Adrenal gland (tissue), 12 donors: Measurements from ENCODE around the gene TMIGD1. TPM values are rescaled to one million over a fixed set of nuclear protein-coding genes. Genes with fewer than 3 reads are reported as not detected.
A peak's percentile ranks its signal among the peaks of the same experiment; 100 is the strongest.

Source experiments
- DNase-seq, 7 donors: peaks; one replicate each; pipeline ENCODE4 v3.0.0-alpha.2; 2019 to 2020
- H3K27ac ChIP-seq, 5 donors: fragments of 200-600 bp; sonication (generic) in 4 of 5; 1 replicate in 3 of 5; 2 replicates in 2 of 5; pipeline versions ENCODE4 v1.5.1 to v1.8.0; 2016 to 2020; ENCODE audit warnings: mild to moderate bottlenecking in 1 of 5
- H3K27me3 ChIP-seq: fragments of 200-600 bp; 2 replicates; pipeline ENCODE4 v1.8.0; 2021
- H3K36me3 ChIP-seq, 2 donors: fragments of 200-600 bp; replicated peaks in 1 of 2; 1 replicate in 1 of 2; 2 replicates in 1 of 2; pipeline versions ENCODE4 v1.5.1 to v1.8.0; 2018 to 2022
- H3K4me1 ChIP-seq, 2 donors: fragments of 200-600 bp; replicated peaks in 1 of 2; 1 replicate in 1 of 2; 2 replicates in 1 of 2; pipeline versions ENCODE4 v1.5.1 to v1.8.0; 2018 to 2021
- H3K4me3 ChIP-seq, 4 donors: fragments of 200-600 bp; sonication (generic) in 3 of 4; one replicate each; pipeline ENCODE4 v1.5.1; 2016 to 2018
- H3K9me3 ChIP-seq, 3 donors: fragments of 200-600 bp; sonication (generic) in 1 of 3; replicated peaks in 1 of 3; 1 replicate in 2 of 3; 2 replicates in 1 of 3; pipeline versions ENCODE4 v1.5.1 to v1.8.0; 2016 to 2021
- POLR2A ChIP-seq, 2 donors: fragments of 450-650 bp; IDR thresholded peaks; one replicate each; pipeline ENCODE4 v1.6.1; 2017; ENCODE audit warnings: antibody characterized with exemption in 2 of 2, mild to moderate bottlenecking in 2 of 2, moderate library complexity in 1 of 2
- WGBS, 4 donors: extraction: QIAGEN DNeasy Blood & Tissue Kit in 2 of 4; methylation state at CpG; one replicate each; pipeline versions ENCODE4 v1.1.5 to v1.1.7; 2013 to 2017; 5-methylcytosine and 5-hydroxymethylcytosine counted together
- intact Hi-C, 2 donors: fragments of 100-400 bp; cut with DNase I; formaldehyde crosslinking; loops; one replicate each; pipeline versions ENCODE4 v1.14.1 to v1.15.0; 2022 to 2023
- polyA plus RNA-seq, 3 donors: library from polyadenylated mRNA; stranded (reverse); fragments of 200-250 nt in 2 of 3; fragments of 350-450 nt in 1 of 3; fragmentation: Illumina TruSeq in 1 of 3; extraction: RNeasy Lipid Tissue Mini Kit (QIAGEN cat#74804) in 1 of 3; gene quantifications; one replicate each; pipeline ENCODE4 v1.2.3, GENCODE V29; 2013 to 2014
- total RNA-seq, 9 donors: library from RNA; depleted of rRNA in 4 of 9; stranded (reverse); fragments of >200 nt in 4 of 9; fragments of 120-200 nt in 1 of 9; fragmentation: NEBNext Ultra II Directional in 1 of 9; extraction: Animal tissue kit (Norgen Biotek cat#: 25700) in 1 of 9; gene quantifications; one replicate each; pipeline versions ENCODE4 v1.1.0 to v1.2.4, GENCODE V29; 2013 to 2023
- TF ChIP-seq, protein P1 (sequence below), 6 experiments: fragments of 450-650 bp in 4 of 6; fragments of 200-600 bp in 2 of 6; sonication (generic) in 1 of 6; IDR thresholded peaks; 1 replicate in 5 of 6; 2 replicates in 1 of 6; pipeline versions ENCODE4 v1.5.1 to v1.8.0; 2016 to 2021; ENCODE audit warnings: antibody characterized with exemption in 6 of 6, mild to moderate bottlenecking in 2 of 6, moderate library complexity in 1 of 6
- donor health status: healthy with polysubstance abuse.
- donor health status: Bipolar disorder and iron deficiency.
- donor health status: DM: yes; HTN: yes; CAD: no.
- donor health status: DM: no; HTN: no; CAD: no.
- donor health status: DM: no; HTN: no; CAD: no.
- donor health status: DM: yes; HTN: yes; CAD: no.

Gene TMIGD1
- total and polyA plus RNA-seq, 12 donors: not detected

DNA sequence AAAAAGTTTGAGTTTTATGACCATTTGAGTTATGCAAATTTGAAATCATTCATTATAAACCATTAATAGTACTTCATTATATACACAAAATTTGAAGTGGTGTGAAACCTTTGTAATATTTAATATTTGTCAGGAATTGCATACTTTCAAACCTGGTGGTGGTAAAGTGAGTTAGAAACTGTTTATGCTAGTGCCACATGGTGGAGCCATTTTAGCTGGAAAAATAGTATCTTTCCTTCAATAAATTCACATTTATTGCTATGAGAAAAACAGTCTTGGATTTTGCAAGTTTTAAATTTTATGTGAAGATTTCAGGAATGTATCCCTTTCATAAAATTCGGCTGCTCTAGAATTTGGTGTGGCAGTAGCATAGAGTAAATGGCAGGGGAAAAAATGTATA lies 34.9 kb downstream of the TMIGD1 start:
- no peak overlapping the region for H3K27ac ChIP-seq
- H3K9me3 ChIP-seq: no peaks in the 10 kb centered on the region
- no peaks in the 10 kb centered on the region for H3K36me3 ChIP-seq
- no peak for TF ChIP-seq POLR2A (IDR thresholded peaks at IDR 0.05)
- TF ChIP-seq, protein P1, sequence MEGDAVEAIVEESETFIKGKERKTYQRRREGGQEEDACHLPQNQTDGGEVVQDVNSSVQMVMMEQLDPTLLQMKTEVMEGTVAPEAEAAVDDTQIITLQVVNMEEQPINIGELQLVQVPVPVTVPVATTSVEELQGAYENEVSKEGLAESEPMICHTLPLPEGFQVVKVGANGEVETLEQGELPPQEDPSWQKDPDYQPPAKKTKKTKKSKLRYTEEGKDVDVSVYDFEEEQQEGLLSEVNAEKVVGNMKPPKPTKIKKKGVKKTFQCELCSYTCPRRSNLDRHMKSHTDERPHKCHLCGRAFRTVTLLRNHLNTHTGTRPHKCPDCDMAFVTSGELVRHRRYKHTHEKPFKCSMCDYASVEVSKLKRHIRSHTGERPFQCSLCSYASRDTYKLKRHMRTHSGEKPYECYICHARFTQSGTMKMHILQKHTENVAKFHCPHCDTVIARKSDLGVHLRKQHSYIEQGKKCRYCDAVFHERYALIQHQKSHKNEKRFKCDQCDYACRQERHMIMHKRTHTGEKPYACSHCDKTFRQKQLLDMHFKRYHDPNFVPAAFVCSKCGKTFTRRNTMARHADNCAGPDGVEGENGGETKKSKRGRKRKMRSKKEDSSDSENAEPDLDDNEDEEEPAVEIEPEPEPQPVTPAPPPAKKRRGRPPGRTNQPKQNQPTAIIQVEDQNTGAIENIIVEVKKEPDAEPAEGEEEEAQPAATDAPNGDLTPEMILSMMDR (IDR thresholded peaks at IDR 0.05): peak in 1 of 6 experiments; percentile 10
- no peaks in the 10 kb centered on the region for H3K27me3 ChIP-seq
- 68 to 86% (median 80%) methylated on average over 1 of the region's 1 CpG for WGBS, 4 donors
- H3K4me1 ChIP-seq: no peaks in the 10 kb centered on the region
- no peak overlapping the region for H3K4me3 ChIP-seq
- intact Hi-C loops: no loop called here
- DNase-seq: no peak

DNA sequence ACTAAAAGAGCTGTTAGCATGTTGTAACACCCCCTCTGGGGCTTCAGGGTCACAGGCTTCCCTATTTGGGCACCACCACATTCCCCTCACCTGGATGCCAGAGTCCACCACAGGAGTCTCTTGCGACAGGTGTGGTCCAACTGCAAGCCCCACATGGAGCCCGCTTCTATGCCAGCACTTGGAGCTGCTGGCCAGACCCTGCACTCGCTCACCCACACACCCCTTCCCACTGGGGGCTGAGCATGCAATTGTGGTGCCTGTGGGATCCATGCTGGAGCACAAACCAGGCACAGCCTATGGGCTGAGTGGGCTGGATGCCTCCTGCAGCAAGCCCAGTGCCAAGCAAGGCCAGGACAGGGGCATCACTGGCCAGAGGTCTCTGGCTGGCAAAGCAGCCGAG lies 36.1 kb downstream of the TMIGD1 start:
- Histone ChIP-seq H3K9me3 (no peaks in the 10 kb centered on the region), H3K27me3 (no peaks in the 10 kb centered on the region), H3K36me3 (no peaks in the 10 kb centered on the region), H3K4me3 (no peak overlapping the region), H3K27ac (no peak overlapping the region), H3K4me1 (no peaks in the 10 kb centered on the region)
- TF ChIP-seq, protein P1 (IDR thresholded peaks at IDR 0.05): no peak
- no peak for TF ChIP-seq POLR2A (IDR thresholded peaks at IDR 0.05)
- intact Hi-C loops: no loop called here
- WGBS, 4 donors: 95 to 100% (median 97%) methylated on average over 1 to 4 of the region's 4 CpGs
- DNase-seq: no peak

DNA sequence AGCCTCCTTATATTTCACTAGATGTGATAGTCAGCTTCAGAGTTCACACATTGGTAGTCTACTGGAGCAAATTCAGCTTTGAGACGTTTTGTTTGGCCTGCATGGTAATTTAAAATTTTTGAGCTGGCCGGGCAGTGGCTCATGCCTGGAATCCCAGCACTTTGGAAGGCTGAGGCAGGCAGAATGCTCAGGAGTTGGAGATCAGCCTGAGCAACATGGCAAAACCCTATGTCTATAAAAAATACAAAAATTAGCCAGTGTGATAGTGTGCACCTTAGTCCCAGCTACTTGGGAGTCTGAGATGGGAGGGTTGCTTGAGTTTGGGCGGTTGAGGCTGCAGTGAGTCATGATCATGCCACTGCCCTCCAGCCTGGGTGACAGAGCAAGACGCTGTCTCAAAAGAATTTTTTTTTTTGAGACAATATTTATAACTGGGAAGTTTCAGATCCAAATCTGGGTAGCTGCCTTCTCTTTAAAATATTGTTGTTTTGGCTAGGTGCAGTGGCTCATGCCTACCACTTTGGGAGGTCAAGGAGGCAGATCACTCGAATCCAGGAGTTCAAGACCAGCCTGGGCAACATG lies 37.3 kb downstream of the TMIGD1 start:
- DNase-seq: no peak
- H3K4me1 ChIP-seq: no peaks in the 10 kb centered on the region
- 57 to 64% (median 60%) methylated on average over 5 of the region's 5 CpGs for WGBS, 4 donors
- H3K27me3 ChIP-seq: no peaks in the 10 kb centered on the region
- H3K9me3 ChIP-seq: no peaks in the 10 kb centered on the region
- no peak for TF ChIP-seq POLR2A (IDR thresholded peaks at IDR 0.05)
- no peak overlapping the region for H3K27ac ChIP-seq
- intact Hi-C loops: no loop called here
- H3K4me3 ChIP-seq: no peak overlapping the region
- H3K36me3 ChIP-seq: no peaks in the 10 kb centered on the region

DNA sequence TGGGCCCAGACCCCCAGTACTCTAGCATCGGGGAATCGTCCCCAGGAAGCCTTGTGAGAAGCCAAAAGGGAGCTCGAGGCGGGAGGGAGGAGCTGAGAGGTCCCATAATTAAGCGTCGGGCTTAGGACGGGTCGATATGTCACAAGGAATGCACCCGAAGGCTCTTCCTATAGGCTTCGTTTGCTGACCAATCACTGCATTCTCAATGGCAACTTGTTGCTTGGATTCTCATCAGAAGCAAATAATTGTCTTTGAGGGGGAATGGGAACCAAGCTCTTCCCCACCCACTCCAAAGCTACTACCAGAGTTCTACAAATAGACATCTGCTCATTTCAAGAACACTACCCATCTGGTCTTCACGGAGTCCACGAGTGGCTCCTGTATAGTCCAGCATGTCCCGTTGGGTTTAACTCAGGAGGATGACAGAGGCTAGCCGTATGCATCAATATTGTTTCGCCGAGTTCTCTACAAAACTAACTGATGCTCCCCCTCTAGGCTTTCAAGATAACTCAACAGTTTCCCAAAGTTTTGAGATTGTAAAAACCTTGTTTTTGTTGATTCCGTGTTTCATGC lies 41.5 kb downstream of the TMIGD1 start:
- no peak for DNase-seq
- H3K36me3 ChIP-seq: peaks cover 0 to 15% of the 10 kb centered on the region in 2 donors
- peaks cover 0 to 20% of the 10 kb centered on the region in 2 donors for H3K4me1 ChIP-seq
- TF ChIP-seq, protein P1 (IDR thresholded peaks at IDR 0.05): no peak
- TF ChIP-seq POLR2A (IDR thresholded peaks at IDR 0.05): no peak
- H3K4me3 ChIP-seq: peak overlapping the region; percentile 62 to 93 (median 76)
- no peaks in the 10 kb centered on the region for H3K9me3 ChIP-seq
- intact Hi-C loops: no loop called here
- WGBS, 4 donors: 31 to 47% (median 33%) methylated on average over 11 to 17 of the region's 17 CpGs
- no peaks in the 10 kb centered on the region for H3K27me3 ChIP-seq
- peak overlapping the region in 4 of 5 donors; percentile 14 to 71 (median 59) for H3K27ac ChIP-seq
